Activated T-cell treated with anti-CD3 and anti-CD28 coated beads, Interleukin-2, amount 50 U/mL, for 72 hours (primary cell): ENCODE data around the gene ANKRD40. TPM values are rescaled to one million over a fixed set of nuclear protein-coding genes. Genes with fewer than 3 reads are reported as not detected.
"Not testable (repeated sequence)": the region's sequence is repeated elsewhere in the genome, so short reads cannot be mapped to it uniquely, and the experiment has no call there.

Experiments
- ATAC-seq, 2 donors: fragments of 150-1000 bp; cut with Tn5 transposase; replicated peaks in 1 of 2; 2 replicates each; pipeline ENCODE4 v1.10.0; 2021; ENCODE audit warnings: moderate library complexity in 2 of 2, mild to moderate bottlenecking in 1 of 2
- DNase-seq, 2 donors: peaks; one replicate each; pipeline ENCODE4 v3.0.0; 2021 to 2022; ENCODE audit warnings: mixed read lengths in 1 of 2
- H3K27ac Mint-ChIP-seq: one replicate; pipeline ENCODE4 v1.8.0; 2022; ENCODE audit warnings: mild to moderate bottlenecking, moderate library complexity, mixed read lengths
- H3K27me3 Mint-ChIP-seq: one replicate; pipeline ENCODE4 v1.8.0; 2022; ENCODE audit warnings: low read depth, mixed read lengths
- H3K36me3 Mint-ChIP-seq, 2 donors: one replicate each; pipeline ENCODE4 v1.8.0; 2022; ENCODE audit warnings: mixed read lengths in 2 of 2, mild to moderate bottlenecking in 1 of 2; ENCODE audit not compliant: insufficient read depth in 2 of 2
- H3K4me1 Mint-ChIP-seq: one replicate; pipeline ENCODE4 v1.8.0; 2022; ENCODE audit warnings: low read depth, mixed read lengths
- H3K4me3 Mint-ChIP-seq, 2 donors: one replicate each; pipeline ENCODE4 v1.8.0; 2022; ENCODE audit warnings: mild to moderate bottlenecking in 2 of 2, mixed read lengths in 2 of 2, moderate library complexity in 2 of 2
- H3K9me3 Mint-ChIP-seq, 2 donors: one replicate each; pipeline ENCODE4 v1.8.0; 2022; ENCODE audit warnings: mixed read lengths in 2 of 2
- total RNA-seq, 2 donors: library from RNA; stranded (reverse); gene quantifications; one replicate each; pipeline ENCODE4 v1.2.3, GENCODE V29; 2022

Gene ANKRD40
- total RNA-seq, 2 donors from 2014 or later: 36.4 to 37.8 TPM

GRCh38 chr17:50687200-50688066 is 20.3 kb downstream of the ANKRD40 start:
- H3K27me3 Mint-ChIP-seq: no peaks in the 10 kb centered on the region

GRCh38 chr17:50686494-50687199 is 21.1 kb downstream of the ANKRD40 start:
- H3K9me3 Mint-ChIP-seq: no peaks in the 10 kb centered on the region
- no peaks in the 10 kb centered on the region for H3K36me3 Mint-ChIP-seq
- H3K4me3 Mint-ChIP-seq: no peak overlapping the region
- peaks cover 8% of the 10 kb centered on the region for H3K27me3 Mint-ChIP-seq
- no peaks in the 10 kb centered on the region for H3K4me1 Mint-ChIP-seq
- ATAC-seq (no peak), DNase-seq (no peak)
- H3K27ac Mint-ChIP-seq: no peak overlapping the region

More at GRCh38 chr17:50687200-50688066, 20.3 kb downstream of the ANKRD40 start:
- Mint-ChIP-seq H3K9me3 (no peaks in the 10 kb centered on the region), H3K4me3 (no peak overlapping the region), H3K36me3 (no peaks in the 10 kb centered on the region), H3K4me1 (no peaks in the 10 kb centered on the region), H3K27ac (no peak overlapping the region)
- no peak for ATAC-seq
- no peak for DNase-seq

- DNase-seq (no peak), ATAC-seq (no peak)
- Mint-ChIP-seq H3K27me3 (peaks cover 15% of the 10 kb centered on the region), H3K4me3 (no peak overlapping the region), H3K27ac (no peak overlapping the region), H3K9me3 (no peaks in the 10 kb centered on the region), H3K36me3 (no peaks in the 10 kb centered on the region), H3K4me1 (peaks cover 7% of the 10 kb centered on the region)
These were observed 21.8 kb downstream of the ANKRD40 start for GRCh38 chr17:50685691-50686493.

- peaks cover 21% of the 10 kb centered on the region for H3K27me3 Mint-ChIP-seq
- H3K27ac Mint-ChIP-seq: no peak overlapping the region
- ATAC-seq (no peak), DNase-seq (no peak)
- no peaks in the 10 kb centered on the region for H3K9me3 Mint-ChIP-seq
- no peaks in the 10 kb centered on the region for H3K36me3 Mint-ChIP-seq
- peaks cover 7% of the 10 kb centered on the region for H3K4me1 Mint-ChIP-seq
- no peak overlapping the region for H3K4me3 Mint-ChIP-seq
These were observed 22.4 kb downstream of the ANKRD40 start for GRCh38 chr17:50685334-50685665.

- no peak overlapping the region for H3K4me3 Mint-ChIP-seq
- H3K36me3 Mint-ChIP-seq: no peaks in the 10 kb centered on the region
- ATAC-seq (no peak), DNase-seq (no peak)
- H3K4me1 Mint-ChIP-seq: peaks cover 7% of the 10 kb centered on the region
- H3K9me3 Mint-ChIP-seq: no peaks in the 10 kb centered on the region
- H3K27ac Mint-ChIP-seq: no peak overlapping the region
- peaks cover 26% of the 10 kb centered on the region for H3K27me3 Mint-ChIP-seq
These were observed 22.9 kb downstream of the ANKRD40 start for GRCh38 chr17:50684612-50685333.

- Mint-ChIP-seq H3K27me3 (peaks cover 29% of the 10 kb centered on the region), H3K9me3 (no peaks in the 10 kb centered on the region), H3K27ac (no peak overlapping the region), H3K4me3 (no peak overlapping the region), H3K4me1 (peaks cover 7% of the 10 kb centered on the region), H3K36me3 (no peaks in the 10 kb centered on the region)
- DNase-seq: no peak
- no peak for ATAC-seq
These were observed 23.5 kb downstream of the ANKRD40 start for GRCh38 chr17:50684288-50684611.

GRCh38 chr17:50683434-50684287 is 24.1 kb downstream of the ANKRD40 start:
- Mint-ChIP-seq H3K4me1 (peaks cover 7% of the 10 kb centered on the region), H3K9me3 (no peaks in the 10 kb centered on the region), H3K27ac (no peak overlapping the region), H3K4me3 (no peak overlapping the region), H3K27me3 (peaks cover 29% of the 10 kb centered on the region), H3K36me3 (no peaks in the 10 kb centered on the region)
- ATAC-seq (no peak), DNase-seq (no peak)

GRCh38 chr17:50682938-50683337 is 24.8 kb downstream of the ANKRD40 start:
- Mint-ChIP-seq H3K36me3 (no peaks in the 10 kb centered on the region), H3K4me1 (peaks cover 7% of the 10 kb centered on the region), H3K27me3 (peaks cover 29% of the 10 kb centered on the region), H3K27ac (no peak overlapping the region), H3K4me3 (no peak overlapping the region), H3K9me3 (no peaks in the 10 kb centered on the region)
- DNase-seq (no peak), ATAC-seq (no peak)

GRCh38 chr17:50682441-50682840 is 25.3 kb downstream of the ANKRD40 start:
- Mint-ChIP-seq H3K4me1 (peaks cover 7% of the 10 kb centered on the region), H3K27me3 (peaks cover 30% of the 10 kb centered on the region), H3K9me3 (no peaks in the 10 kb centered on the region), H3K4me3 (no peak overlapping the region), H3K36me3 (no peaks in the 10 kb centered on the region), H3K27ac (no peak overlapping the region)
- ATAC-seq (no peak), DNase-seq (no peak)

GRCh38 chr17:50681263-50682200 is 26.2 kb downstream of the ANKRD40 start:
- DNase-seq (peak in 1 of 2 donors; percentile 6), ATAC-seq (no peak)
- H3K27ac Mint-ChIP-seq: no peak overlapping the region
- H3K9me3 Mint-ChIP-seq: no peaks in the 10 kb centered on the region
- no peaks in the 10 kb centered on the region for H3K36me3 Mint-ChIP-seq
- H3K4me3 Mint-ChIP-seq: no peak overlapping the region
- peaks cover 7% of the 10 kb centered on the region for H3K4me1 Mint-ChIP-seq
- peaks cover 36% of the 10 kb centered on the region for H3K27me3 Mint-ChIP-seq

GRCh38 chr17:50680543-50681262 is 27.0 kb downstream of the ANKRD40 start:
- not testable (repeated sequence) for H3K4me1 Mint-ChIP-seq, H3K36me3 Mint-ChIP-seq, H3K4me3 Mint-ChIP-seq, H3K9me3 Mint-ChIP-seq, H3K27ac Mint-ChIP-seq, DNase-seq, ATAC-seq
- peaks cover 36% of the 10 kb centered on the region for H3K27me3 Mint-ChIP-seq
